Type B pancreatic cell (in vitro differentiated cells): Measurements from ENCODE around the gene IRF3. TPM values are rescaled to one million over a fixed set of nuclear protein-coding genes. Genes with fewer than 3 reads are reported as not detected.

Source experiments
- DNase-seq: peaks from one replicate; pipeline ENCODE4 v3.0.0; 2021; ENCODE audit warnings: mixed read lengths; ENCODE audit not compliant: unreplicated experiment; ENCODE audit errors: extremely low spot score
- H3K27ac Mint-ChIP-seq: 2 replicates; pipeline ENCODE4 v1.8.0; 2021; ENCODE audit warnings: mild to moderate bottlenecking, mixed read lengths
- H3K27me3 Mint-ChIP-seq: 2 replicates; pipeline ENCODE4 v1.8.0; 2021; ENCODE audit warnings: mixed read lengths
- H3K36me3 Mint-ChIP-seq: 2 replicates; pipeline ENCODE4 v1.8.0; 2021; ENCODE audit warnings: mixed read lengths
- H3K4me1 Mint-ChIP-seq: one replicate; pipeline ENCODE4 v1.8.0; 2021; ENCODE audit warnings: mixed read lengths; ENCODE audit not compliant: unreplicated experiment
- H3K4me3 Mint-ChIP-seq: 2 replicates; pipeline ENCODE4 v1.8.0; 2021; ENCODE audit warnings: mild to moderate bottlenecking, mixed read lengths
- H3K9me3 Mint-ChIP-seq: 2 replicates; pipeline ENCODE4 v1.8.0; 2021; ENCODE audit warnings: mixed read lengths
- total RNA-seq: library from RNA; stranded (reverse); gene quantifications from 2 replicates; pipeline ENCODE4 v1.2.1, GENCODE V29; 2021; ENCODE audit warnings: low replicate concordance
- TF ChIP-seq, protein P1 (sequence below): fragments of 200-600 bp; sonication (generic); conservative IDR thresholded peaks from 2 replicates; pipeline ENCODE4 v1.5.0; 2021; ENCODE audit warnings: antibody characterized with exemption, mild to moderate bottlenecking

IRF3 gene
- total RNA-seq, 1 donor from 2014 or later: 81.4 TPM

DNA sequence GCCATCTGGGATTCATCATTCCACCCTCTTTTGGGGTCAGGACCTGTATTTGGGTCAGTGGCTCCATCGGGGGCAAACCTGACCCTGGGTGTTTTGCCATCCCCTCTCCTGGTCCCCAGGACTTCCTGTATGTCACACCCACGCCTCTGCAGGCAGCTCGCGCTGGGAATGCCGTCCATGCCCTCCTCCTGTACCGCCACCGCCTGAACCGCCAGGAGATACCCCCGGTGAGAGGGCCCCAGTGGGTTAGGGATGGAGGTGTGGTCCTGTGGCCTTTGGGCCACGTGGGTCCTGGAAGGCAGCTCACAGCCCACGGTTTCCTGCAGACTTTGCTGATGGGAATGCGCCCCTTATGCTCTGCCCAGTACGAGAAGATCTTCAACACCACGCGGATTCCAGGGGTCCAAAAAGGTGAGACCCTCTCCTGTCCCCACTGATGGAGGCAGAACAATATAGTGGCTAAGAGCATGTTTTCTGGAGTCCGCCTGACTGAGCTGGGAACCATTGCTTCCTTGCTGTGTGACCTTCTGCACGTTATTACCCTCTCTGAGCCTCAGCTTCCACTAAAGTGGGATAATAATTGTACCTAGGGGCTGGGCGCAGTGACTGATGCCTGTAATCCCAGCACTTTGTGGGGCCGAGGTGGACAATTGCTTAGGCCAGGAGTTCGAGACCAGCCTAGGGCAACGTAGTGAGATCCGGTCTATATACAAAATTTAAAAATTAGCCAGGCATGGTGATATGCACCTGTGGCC is 39.4 kb upstream of the IRF3 start:
- peaks cover 1% of the 10 kb centered on the region for H3K36me3 Mint-ChIP-seq
- no peak for DNase-seq

DNA sequence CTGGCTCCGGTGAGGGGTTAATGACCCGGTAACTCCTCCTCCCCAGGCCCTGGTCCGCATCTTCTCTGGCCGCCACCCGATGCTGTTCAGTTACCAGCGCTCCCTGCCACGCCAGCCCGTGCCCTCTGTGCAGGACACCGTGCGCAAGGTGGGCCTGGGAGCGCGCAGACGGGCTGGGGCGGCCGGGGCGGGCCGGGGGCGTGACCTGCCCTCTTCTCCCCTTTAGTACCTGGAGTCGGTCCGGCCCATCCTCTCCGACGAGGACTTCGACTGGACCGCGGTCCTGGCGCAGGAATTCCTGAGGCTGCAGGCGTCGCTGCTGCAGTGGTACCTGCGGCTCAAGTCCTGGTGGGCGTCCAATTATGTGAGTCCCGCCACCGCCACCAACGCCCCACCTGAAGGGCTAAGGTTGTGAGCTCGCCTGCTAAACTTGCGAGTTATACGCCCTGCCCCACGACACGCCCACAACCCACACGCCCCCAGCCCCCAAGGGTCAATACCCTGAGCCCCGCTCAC is 35.7 kb upstream of the IRF3 start:
- TF ChIP-seq, protein P1, sequence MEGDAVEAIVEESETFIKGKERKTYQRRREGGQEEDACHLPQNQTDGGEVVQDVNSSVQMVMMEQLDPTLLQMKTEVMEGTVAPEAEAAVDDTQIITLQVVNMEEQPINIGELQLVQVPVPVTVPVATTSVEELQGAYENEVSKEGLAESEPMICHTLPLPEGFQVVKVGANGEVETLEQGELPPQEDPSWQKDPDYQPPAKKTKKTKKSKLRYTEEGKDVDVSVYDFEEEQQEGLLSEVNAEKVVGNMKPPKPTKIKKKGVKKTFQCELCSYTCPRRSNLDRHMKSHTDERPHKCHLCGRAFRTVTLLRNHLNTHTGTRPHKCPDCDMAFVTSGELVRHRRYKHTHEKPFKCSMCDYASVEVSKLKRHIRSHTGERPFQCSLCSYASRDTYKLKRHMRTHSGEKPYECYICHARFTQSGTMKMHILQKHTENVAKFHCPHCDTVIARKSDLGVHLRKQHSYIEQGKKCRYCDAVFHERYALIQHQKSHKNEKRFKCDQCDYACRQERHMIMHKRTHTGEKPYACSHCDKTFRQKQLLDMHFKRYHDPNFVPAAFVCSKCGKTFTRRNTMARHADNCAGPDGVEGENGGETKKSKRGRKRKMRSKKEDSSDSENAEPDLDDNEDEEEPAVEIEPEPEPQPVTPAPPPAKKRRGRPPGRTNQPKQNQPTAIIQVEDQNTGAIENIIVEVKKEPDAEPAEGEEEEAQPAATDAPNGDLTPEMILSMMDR: no peak
- no peaks in the 10 kb centered on the region for H3K36me3 Mint-ChIP-seq
- DNase-seq: peak; percentile 67
- no peaks in the 10 kb centered on the region for H3K4me1 Mint-ChIP-seq
- no peak overlapping the region for H3K4me3 Mint-ChIP-seq
- H3K27ac Mint-ChIP-seq: no peak overlapping the region
- H3K27me3 Mint-ChIP-seq: no peaks in the 10 kb centered on the region
- no peaks in the 10 kb centered on the region for H3K9me3 Mint-ChIP-seq

More for the DNA sequence above, 39.4 kb upstream of the IRF3 start:
- TF ChIP-seq, protein P1: no peak
- Mint-ChIP-seq H3K9me3 (no peaks in the 10 kb centered on the region), H3K27me3 (no peaks in the 10 kb centered on the region), H3K4me1 (no peaks in the 10 kb centered on the region), H3K27ac (no peak overlapping the region), H3K4me3 (no peak overlapping the region)

DNA sequence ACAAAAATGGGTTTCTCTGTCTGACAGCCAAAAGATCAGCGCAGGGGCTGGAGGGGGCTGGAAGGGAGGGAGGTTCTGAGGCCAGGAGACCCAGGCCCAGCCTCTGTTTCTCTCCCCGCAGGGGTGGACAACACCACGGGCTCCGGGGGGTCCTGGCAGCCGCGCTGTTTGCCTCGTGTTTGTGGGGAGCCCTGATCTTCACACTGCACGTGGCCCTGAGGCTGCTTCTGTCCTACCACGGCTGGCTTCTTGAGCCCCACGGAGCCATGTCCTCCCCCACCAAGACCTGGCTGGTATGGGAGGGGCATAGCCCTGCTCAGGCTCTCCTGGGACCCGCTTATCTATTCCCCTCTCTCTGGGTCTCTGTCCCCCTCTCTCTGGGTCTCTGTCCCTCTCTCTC is 34.9 kb upstream of the IRF3 start:
- Mint-ChIP-seq H3K36me3 (no peaks in the 10 kb centered on the region), H3K27me3 (no peaks in the 10 kb centered on the region), H3K9me3 (no peaks in the 10 kb centered on the region), H3K27ac (no peak overlapping the region), H3K4me1 (no peaks in the 10 kb centered on the region), H3K4me3 (no peak overlapping the region)
- TF ChIP-seq, protein P1: no peak
- DNase-seq: no peak

DNA sequence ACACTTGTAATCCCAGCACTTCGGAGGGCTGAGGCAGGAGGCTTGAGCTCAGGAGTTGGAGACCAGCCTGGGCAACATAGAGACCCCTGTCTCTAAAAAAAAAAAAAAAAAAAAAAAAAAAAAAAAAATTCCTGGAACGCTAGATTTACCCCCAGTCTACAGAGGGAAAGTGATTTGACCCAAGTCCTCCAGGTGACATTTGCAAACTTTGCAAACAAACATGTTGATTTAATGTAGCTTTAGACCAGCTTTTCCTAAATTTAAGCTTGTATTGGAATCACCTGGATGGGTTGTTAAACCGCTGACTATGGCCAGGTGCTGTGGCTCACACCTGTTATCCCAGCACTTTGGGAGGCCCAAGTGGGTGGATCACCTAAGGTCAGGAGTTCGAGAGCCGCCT is 33.7 kb upstream of the IRF3 start:
- Mint-ChIP-seq H3K27me3 (no peaks in the 10 kb centered on the region), H3K27ac (no peak overlapping the region), H3K4me3 (no peak overlapping the region), H3K36me3 (no peaks in the 10 kb centered on the region), H3K9me3 (no peaks in the 10 kb centered on the region), H3K4me1 (no peaks in the 10 kb centered on the region)
- no peak for DNase-seq
- TF ChIP-seq, protein P1: no peak

DNA sequence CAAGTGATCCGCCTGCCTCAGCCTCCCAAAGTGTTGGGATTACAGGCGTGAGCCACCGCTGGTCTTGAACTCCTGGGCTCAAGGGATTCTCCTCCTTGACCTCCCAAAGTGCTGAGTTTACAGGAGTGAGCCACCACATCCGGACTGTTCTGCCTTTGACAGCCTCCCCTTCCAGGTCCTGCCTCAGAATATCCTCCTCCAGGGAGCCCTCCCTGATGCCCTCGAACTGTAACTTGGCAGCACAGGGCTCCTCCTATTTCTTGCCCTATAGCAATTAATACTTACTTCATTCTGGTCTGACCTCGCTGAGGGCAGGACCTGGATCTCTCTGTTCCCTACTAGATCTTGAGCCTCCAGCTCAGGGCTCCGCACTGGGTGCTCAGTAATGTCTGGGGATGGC is 31.2 kb upstream of the IRF3 start:
- Mint-ChIP-seq H3K4me1 (no peaks in the 10 kb centered on the region), H3K27me3 (no peaks in the 10 kb centered on the region), H3K9me3 (no peaks in the 10 kb centered on the region), H3K27ac (no peak overlapping the region), H3K36me3 (no peaks in the 10 kb centered on the region), H3K4me3 (no peak overlapping the region)
- no peak for DNase-seq
- TF ChIP-seq, protein P1: no peak
